A549 (cell line): ENCODE data around the gene COX7A1. TPM values are rescaled to one million over a fixed set of nuclear protein-coding genes. Genes with fewer than 3 reads are reported as not detected.
A peak's percentile ranks its signal among the peaks of the same experiment; 100 is the strongest.

Experiments
- ATAC-seq, 2 experiments: fragments of 200-7000 bp in 1 of 2; fragments of >200 bp in 1 of 2; cut with Nextera tagmentation in 1 of 2; cut with Tn5 transposase in 1 of 2; 3 replicates each; pipeline versions ENCODE4 v1.8.0 to v1.9.1; 2018 to 2020; ENCODE audit warnings: mild to moderate bottlenecking in 1 of 2, moderate library complexity in 1 of 2
- CTCF ChIA-PET: fragments of 300-600 bp; sonication (Branson Sonifier 250); formaldehyde crosslinking; extraction: SDS; loops from one replicate; lab custom pipeline; 2021; ENCODE audit warnings: antibody characterized with exemption, inconsistent platforms; lab: Yijun Ruan, JAX
- POLR2A ChIA-PET: fragments of 350-600 bp; formaldehyde crosslinking; extraction: SDS; loops from one replicate; lab custom pipeline; 2021; ENCODE audit warnings: antibody characterized with exemption, inconsistent platforms; lab: Yijun Ruan, JAX
- DNase-seq, 2 experiments: peaks; one replicate each; pipeline versions ENCODE4 v3.0.0 to v3.0.0-alpha.2; 2011 to 2016; ENCODE audit warnings: low read depth in 1 of 2, low spot score in 1 of 2
- FAIRE-seq: peaks from 2 replicates; lab custom pipeline; 2011; peaks lifted over from hg19 to GRCh38; lab: Jason Lieb, UNC
- H3K27ac ChIP-seq, 2 experiments: fragments of >200 bp; sonication (Bioruptor Twin); formaldehyde crosslinking; 3 replicates each; pipeline ENCODE4 v1.5.1; 2016 to 2017
- H3K4me1 ChIP-seq: fragments of >200 bp; sonication (Bioruptor Twin); formaldehyde crosslinking; 3 replicates; pipeline ENCODE4 v1.6.1; 2016
- H3K4me2 ChIP-seq: fragments of >200 bp; sonication (Bioruptor Twin); formaldehyde crosslinking; 3 replicates; pipeline ENCODE4 v1.6.1; 2016
- H3K4me3 ChIP-seq: fragments of >200 bp; sonication (Bioruptor Twin); formaldehyde crosslinking; 3 replicates; pipeline ENCODE4 v1.5.1; 2016
- H3K9me3 ChIP-seq: fragments of >200 bp; sonication (Bioruptor Twin); formaldehyde crosslinking; 3 replicates; pipeline ENCODE4 v1.6.1; 2016
- BHLHE40 ChIP-seq: IDR thresholded peaks from 2 replicates; pipeline ENCODE4 v1.6.1; 2012; ENCODE audit warnings: low read depth, low read length, inconsistent platforms
- CHD4 ChIP-seq: fragments of 200-600 bp; sonication (generic); IDR thresholded peaks from 2 replicates; pipeline ENCODE4 v1.6.1; 2016; ENCODE audit warnings: antibody characterized with exemption, mild to moderate bottlenecking, borderline replicate concordance
- EHF ChIP-seq: fragments of 250-450 bp; sonication (Bioruptor Pico); IDR thresholded peaks from 2 replicates; pipeline ENCODE4 v1.5.0; 2020; ENCODE audit warnings: mild to moderate bottlenecking
- GATA3 ChIP-seq: IDR thresholded peaks from 2 replicates; pipeline ENCODE4 v1.6.1; 2012; ENCODE audit warnings: borderline replicate concordance
- KDM5A ChIP-seq: fragments of 200-600 bp; sonication (generic); IDR thresholded peaks from 2 replicates; pipeline ENCODE4 v1.6.1; 2016; ENCODE audit warnings: antibody characterized with exemption, mild to moderate bottlenecking
- MAZ ChIP-seq: fragments of 150-350 bp; IDR thresholded peaks from 2 replicates; pipeline ENCODE4 v1.6.1; 2014; ENCODE audit warnings: antibody characterized with exemption, low read depth, low read length, borderline replicate concordance
- MYC ChIP-seq: IDR thresholded peaks from 2 replicates; pipeline ENCODE4 v1.6.1; 2012; ENCODE audit warnings: mild to moderate bottlenecking, inconsistent platforms, low read length, improper control_type of control experiment, borderline replicate concordance
- POLR2AphosphoS2 ChIP-seq: conservative IDR thresholded peaks from 2 replicates; pipeline ENCODE4 v1.6.1; 2012; ENCODE audit warnings: low read length, improper control_type of control experiment, inconsistent platforms
- RFX5 ChIP-seq: fragments of 450-650 bp; IDR thresholded peaks from 2 replicates; pipeline ENCODE4 v1.7.1; 2014; ENCODE audit warnings: antibody characterized with exemption, mild to moderate bottlenecking, moderate library complexity
- RNF2 ChIP-seq: fragments of 200-600 bp; sonication (generic); IDR thresholded peaks from 2 replicates; pipeline ENCODE4 v1.6.1; 2016; ENCODE audit warnings: low read depth, mild to moderate bottlenecking, antibody characterized with exemption, moderate library complexity, borderline replicate concordance
- ZFP36 ChIP-seq: fragments of 450-650 bp; IDR thresholded peaks from 2 replicates; pipeline ENCODE4 v1.6.1; 2014; ENCODE audit warnings: borderline replicate concordance; ENCODE audit not compliant: partially characterized antibody
- WGBS: methylation state at CpG from one replicate; pipeline ENCODE4 v1.1.6; 2017; ENCODE audit errors: missing lambda C conversion rate; 5-methylcytosine and 5-hydroxymethylcytosine counted together
- polyA plus RNA-seq, 4 experiments: library from polyadenylated mRNA; depleted of rRNA in 3 of 4; stranded (reverse); fragments of >200 nt; fragmentation: RNase III in 1 of 4; extraction: RNeasy Plus Mini Kit Qiagen cat#74134 plus additional on column Dnase treatment in 1 of 4; gene quantifications; 2 replicates in 3 of 4; 3 replicates in 1 of 4; pipeline ENCODE4 v1.2.3, GENCODE V29; 2011 to 2017
- TF ChIP-seq, protein P1 (sequence below): IDR thresholded peaks from 2 replicates; pipeline ENCODE4 v1.6.1; 2012

COX7A1 gene
- polyA plus RNA-seq, 2 of the 4 experiments (the other 2 are of a cell fraction), result not detected

- no peak for TF ChIP-seq EHF (CRISPR knock-in tag)
- TF ChIP-seq, protein P1, sequence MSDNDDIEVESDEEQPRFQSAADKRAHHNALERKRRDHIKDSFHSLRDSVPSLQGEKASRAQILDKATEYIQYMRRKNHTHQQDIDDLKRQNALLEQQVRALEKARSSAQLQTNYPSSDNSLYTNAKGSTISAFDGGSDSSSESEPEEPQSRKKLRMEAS, result no peak
Measured at GRCh38 chr19:36103842-36104552, 48.2 kb downstream of the COX7A1 start (continued).

- TF ChIP-seq POLR2AphosphoS2, result 0 out of 2 replicates have a peak, but pooled peaks have one; percentile 31
- no peak for TF ChIP-seq MYC
- TF ChIP-seq, all 56 proteins: peak for 1
- FAIRE-seq, result no peak
- no peaks in the 10 kb centered on the region for H3K9me3 ChIP-seq
- H3K27ac ChIP-seq, result no peak overlapping the region
- 96% methylated on average over 24 of the region's 24 CpGs for WGBS
- DNase-seq, result no peak
- H3K4me2 ChIP-seq, result no peak overlapping the region
- peaks cover 5% of the 10 kb centered on the region; the same call in 2 of the 3 replicates for H3K4me1 ChIP-seq
- ChIA-PET CTCF (interaction anchor here (0.6 to 15.7 kb wide), 11 partner anchors 8 to 141 kb away, joined by 3 to 157 read pairs (median 6); partner anchors contain the start of genes POLR2I, TBCB, THAP8 and WDR62), POLR2A (interaction anchor here (6.3 kb wide), 1 partner anchor 12 kb away, joined by 52 read pairs; the partner anchor contains the start of genes POLR2I and TBCB)
- 0 out of 6 replicates have a peak, but pooled peaks have one; percentile 1 for ATAC-seq
- H3K4me3 ChIP-seq, result no peak overlapping the region
Measured at GRCh38 chr19:36103040-36103626, 49.1 kb downstream of the COX7A1 start.

- ChIA-PET CTCF (interaction anchor here (0.9 to 15.7 kb wide), 9 partner anchors 8 to 44 kb away, joined by 3 to 157 read pairs (median 7); partner anchors contain the start of genes OVOL3, POLR2I, TBCB and THAP8), POLR2A (interaction anchor here (0.6 to 6.3 kb wide), 2 partner anchors 13 to 31 kb away, joined by 4 to 52 read pairs; partner anchors contain the start of genes POLR2I and TBCB)
- Histone ChIP-seq H3K9me3 (no peaks in the 10 kb centered on the region), H3K4me1 (peaks cover 5% of the 10 kb centered on the region; the same call in 2 of the 3 replicates), H3K4me2 (no peak overlapping the region), H3K27ac (no peak overlapping the region), H3K4me3 (no peak overlapping the region)
- 91% methylated on average over 26 of the region's 27 CpGs for WGBS
- no peak for DNase-seq
- no peak for FAIRE-seq
- no peak for TF ChIP-seq KDM5A
- TF ChIP-seq MAZ, result no peak
- TF ChIP-seq ZFP36, result no peak
- no peak for TF ChIP-seq BHLHE40
- TF ChIP-seq POLR2AphosphoS2, result no peak; the same call in 1 of the 2 replicates
- TF ChIP-seq CHD4, result no peak
- TF ChIP-seq RNF2, result no peak
- no peak for TF ChIP-seq RFX5
- TF ChIP-seq GATA3, result no peak
- ATAC-seq, result peak in 1 of 2 experiments; percentile 1; a peak in 1 of 6 replicates
Measured at GRCh38 chr19:36101550-36102327, 50.5 kb downstream of the COX7A1 start.

Other genes with a start within 250 kb of the COX7A1 start
- 0.19 TPM in 1 of 2 replicates, not detected in the other for gene HCST, start 249.9 kb downstream of the COX7A1 start, polyA plus RNA-seq (2011; rRNA removed)
- gene HCST, start 249.9 kb downstream of the COX7A1 start, polyA plus RNA-seq (2017; fragmentation: RNase III; extraction: RNeasy Plus Mini Kit Qiagen cat#74134 plus additional on column Dnase treatment), result 0.49 to 0.69 TPM in 2 of 3 replicates, not detected in the other
- gene TYROBP, start 244.2 kb downstream of the COX7A1 start, polyA plus RNA-seq (2011; rRNA removed), result not detected in 2 replicates
- 0.21 TPM in 1 of 3 replicates, not detected in the others for gene TYROBP, start 244.2 kb downstream of the COX7A1 start, polyA plus RNA-seq (2017; fragmentation: RNase III; extraction: RNeasy Plus Mini Kit Qiagen cat#74134 plus additional on column Dnase treatment)
- gene LRFN3, start 216.1 kb downstream of the COX7A1 start, polyA plus RNA-seq (2011; rRNA removed), result 2.4 and 3.1 TPM in 2 replicates
- gene LRFN3, start 216.1 kb downstream of the COX7A1 start, polyA plus RNA-seq (2017; fragmentation: RNase III; extraction: RNeasy Plus Mini Kit Qiagen cat#74134 plus additional on column Dnase treatment), result 12.8 to 17.1 TPM (median 16.6 TPM) in 3 replicates
- 22.8 and 25.3 TPM in 2 replicates for gene SDHAF1, start 157.3 kb downstream of the COX7A1 start, polyA plus RNA-seq (2011; rRNA removed)
- gene SDHAF1, start 157.3 kb downstream of the COX7A1 start, polyA plus RNA-seq (2017; fragmentation: RNase III; extraction: RNeasy Plus Mini Kit Qiagen cat#74134 plus additional on column Dnase treatment), result 22.6 to 27.1 TPM (median 23.2 TPM) in 3 replicates
- 0.56 and 0.60 TPM in 2 replicates for gene SYNE4, start 143.6 kb downstream of the COX7A1 start, polyA plus RNA-seq (2011; rRNA removed)
- gene SYNE4, start 143.6 kb downstream of the COX7A1 start, polyA plus RNA-seq (2017; fragmentation: RNase III; extraction: RNeasy Plus Mini Kit Qiagen cat#74134 plus additional on column Dnase treatment), result 0.37 to 0.49 TPM (median 0.44 TPM) in 3 replicates
- 27.5 and 34.2 TPM in 2 replicates for gene ALKBH6, start 138.2 kb downstream of the COX7A1 start, polyA plus RNA-seq (2011; rRNA removed)
- 40.4 to 47.1 TPM (median 46.4 TPM) in 3 replicates for gene ALKBH6, start 138.2 kb downstream of the COX7A1 start, polyA plus RNA-seq (2017; fragmentation: RNase III; extraction: RNeasy Plus Mini Kit Qiagen cat#74134 plus additional on column Dnase treatment)
- gene CLIP3, start 119.6 kb downstream of the COX7A1 start, polyA plus RNA-seq (2011; rRNA removed), result 1.1 and 1.4 TPM in 2 replicates
- gene CLIP3, start 119.6 kb downstream of the COX7A1 start, polyA plus RNA-seq (2017; fragmentation: RNase III; extraction: RNeasy Plus Mini Kit Qiagen cat#74134 plus additional on column Dnase treatment), result 1.3 to 1.9 TPM (median 1.5 TPM) in 3 replicates
- 3.1 and 3.2 TPM in 2 replicates for gene THAP8, start 98.2 kb downstream of the COX7A1 start, polyA plus RNA-seq (2011; rRNA removed)
- gene THAP8, start 98.2 kb downstream of the COX7A1 start, polyA plus RNA-seq (2017; fragmentation: RNase III; extraction: RNeasy Plus Mini Kit Qiagen cat#74134 plus additional on column Dnase treatment), result 7.0 to 7.5 TPM (median 7.5 TPM) in 3 replicates
- gene WDR62, start 97.5 kb downstream of the COX7A1 start, polyA plus RNA-seq (2011; rRNA removed), result 15.5 and 16.0 TPM in 2 replicates
- gene WDR62, start 97.5 kb downstream of the COX7A1 start, polyA plus RNA-seq (2017; fragmentation: RNase III; extraction: RNeasy Plus Mini Kit Qiagen cat#74134 plus additional on column Dnase treatment), result 30.9 to 34.1 TPM (median 32.9 TPM) in 3 replicates
- not detected in 2 replicates for gene OVOL3, start 41.3 kb downstream of the COX7A1 start, polyA plus RNA-seq (2011; rRNA removed)
- gene OVOL3, start 41.3 kb downstream of the COX7A1 start, polyA plus RNA-seq (2017; fragmentation: RNase III; extraction: RNeasy Plus Mini Kit Qiagen cat#74134 plus additional on column Dnase treatment), result 0.14 to 0.63 TPM (median 0.31 TPM) in 3 replicates
- gene POLR2I, start 37.6 kb downstream of the COX7A1 start, polyA plus RNA-seq (2011; rRNA removed), result 107 and 123 TPM in 2 replicates
- gene POLR2I, start 37.6 kb downstream of the COX7A1 start, polyA plus RNA-seq (2017; fragmentation: RNase III; extraction: RNeasy Plus Mini Kit Qiagen cat#74134 plus additional on column Dnase treatment), result 264 to 284 TPM (median 277 TPM) in 3 replicates
- gene TBCB, start 37.0 kb downstream of the COX7A1 start, polyA plus RNA-seq (2011; rRNA removed), result 384 and 395 TPM in 2 replicates
- 352 to 400 TPM (median 397 TPM) in 3 replicates for gene TBCB, start 37.0 kb downstream of the COX7A1 start, polyA plus RNA-seq (2017; fragmentation: RNase III; extraction: RNeasy Plus Mini Kit Qiagen cat#74134 plus additional on column Dnase treatment)
- 1,014 and 1,236 TPM in 2 replicates for gene CAPNS1, start 12.4 kb downstream of the COX7A1 start, polyA plus RNA-seq (2011; rRNA removed)
- gene CAPNS1, start 12.4 kb downstream of the COX7A1 start, polyA plus RNA-seq (2017; fragmentation: RNase III; extraction: RNeasy Plus Mini Kit Qiagen cat#74134 plus additional on column Dnase treatment), result 1,540 to 1,639 TPM (median 1,551 TPM) in 3 replicates
- 5.6 and 6.8 TPM in 2 replicates for gene ZNF565, start 62.2 kb upstream of the COX7A1 start, polyA plus RNA-seq (2011; rRNA removed)
- gene ZNF565, start 62.2 kb upstream of the COX7A1 start, polyA plus RNA-seq (2017; fragmentation: RNase III; extraction: RNeasy Plus Mini Kit Qiagen cat#74134 plus additional on column Dnase treatment), result 4.1 to 4.7 TPM (median 4.5 TPM) in 3 replicates
- gene ZNF146, start 62.7 kb upstream of the COX7A1 start, polyA plus RNA-seq (2011; rRNA removed), result 293 and 362 TPM in 2 replicates
- gene ZNF146, start 62.7 kb upstream of the COX7A1 start, polyA plus RNA-seq (2017; fragmentation: RNase III; extraction: RNeasy Plus Mini Kit Qiagen cat#74134 plus additional on column Dnase treatment), result 157 to 197 TPM (median 162 TPM) in 3 replicates
- 5.8 and 7.1 TPM in 2 replicates for gene ZFP14, start 226.8 kb upstream of the COX7A1 start, polyA plus RNA-seq (2011; rRNA removed)
- gene ZFP14, start 226.8 kb upstream of the COX7A1 start, polyA plus RNA-seq (2017; fragmentation: RNase III; extraction: RNeasy Plus Mini Kit Qiagen cat#74134 plus additional on column Dnase treatment), result 3.3 to 3.8 TPM (median 3.4 TPM) in 3 replicates